Measurements from ENCODE around the gene ZNF575.
"Not testable (repeated sequence)": the region's sequence is repeated elsewhere in the genome, so short reads cannot be mapped to it uniquely, and the experiment has no call there.

The ZNF575 gene

DNA sequence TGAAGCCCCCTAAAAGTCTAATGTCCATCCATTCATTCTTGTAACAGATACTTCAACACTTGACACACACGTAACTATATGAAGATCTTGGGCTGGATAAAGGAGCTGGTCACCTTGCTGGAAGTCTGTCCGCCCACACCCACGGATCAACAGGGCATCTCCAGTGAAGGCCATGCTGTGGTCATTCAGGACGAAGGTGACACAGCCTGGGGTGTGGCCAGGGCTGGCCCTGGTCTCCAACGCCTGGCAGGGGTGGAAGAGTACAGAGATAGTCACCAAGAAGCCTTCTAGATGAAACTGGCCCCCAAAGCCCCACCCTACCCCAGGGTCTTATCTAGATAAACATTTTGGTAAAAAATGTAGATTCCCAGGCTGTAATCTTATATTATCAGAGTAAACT, 21.7 kb upstream of the ZNF575 start:
- no peak for DNase-seq

DNA sequence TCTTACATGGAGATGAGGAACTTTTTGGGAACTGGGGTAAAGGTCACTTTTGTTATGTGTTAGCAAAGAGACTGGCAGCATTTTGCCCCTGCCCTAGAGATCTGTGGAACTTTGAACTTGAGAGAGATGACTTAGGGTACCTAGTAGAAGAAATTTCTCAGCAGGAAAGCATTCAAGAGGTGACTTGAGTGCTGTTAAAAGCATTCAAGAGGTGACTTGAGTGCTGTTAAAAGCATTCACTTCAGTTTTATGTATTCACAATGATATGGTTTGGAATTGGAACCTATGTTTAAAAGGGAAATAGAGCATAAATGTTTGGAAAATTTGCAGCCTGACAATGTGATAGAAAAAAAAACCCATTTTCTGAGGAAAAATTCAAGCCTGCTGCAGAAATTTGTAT, 20.6 kb upstream of the ZNF575 start:
- DNase-seq: not testable (repeated sequence)

DNA sequence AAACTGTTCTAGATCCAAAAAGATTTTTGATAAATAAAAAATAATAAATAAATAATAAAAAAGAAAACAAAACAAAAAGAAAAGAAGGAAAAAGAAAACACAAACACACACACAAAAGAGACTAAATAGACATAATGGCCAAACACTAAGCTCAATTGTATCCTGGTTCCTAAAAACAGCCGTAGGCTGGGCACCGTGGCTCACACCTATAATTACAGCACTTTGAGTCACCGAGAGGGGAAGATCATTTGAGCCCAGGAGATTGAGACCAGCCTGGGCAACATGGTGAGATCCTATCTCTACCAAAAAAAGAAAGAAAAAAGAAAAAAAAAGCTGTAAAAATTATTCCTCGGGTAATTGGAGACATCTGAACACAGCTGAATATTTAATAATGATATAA, 14.9 kb upstream of the ZNF575 start:
- no peak for DNase-seq

DNA sequence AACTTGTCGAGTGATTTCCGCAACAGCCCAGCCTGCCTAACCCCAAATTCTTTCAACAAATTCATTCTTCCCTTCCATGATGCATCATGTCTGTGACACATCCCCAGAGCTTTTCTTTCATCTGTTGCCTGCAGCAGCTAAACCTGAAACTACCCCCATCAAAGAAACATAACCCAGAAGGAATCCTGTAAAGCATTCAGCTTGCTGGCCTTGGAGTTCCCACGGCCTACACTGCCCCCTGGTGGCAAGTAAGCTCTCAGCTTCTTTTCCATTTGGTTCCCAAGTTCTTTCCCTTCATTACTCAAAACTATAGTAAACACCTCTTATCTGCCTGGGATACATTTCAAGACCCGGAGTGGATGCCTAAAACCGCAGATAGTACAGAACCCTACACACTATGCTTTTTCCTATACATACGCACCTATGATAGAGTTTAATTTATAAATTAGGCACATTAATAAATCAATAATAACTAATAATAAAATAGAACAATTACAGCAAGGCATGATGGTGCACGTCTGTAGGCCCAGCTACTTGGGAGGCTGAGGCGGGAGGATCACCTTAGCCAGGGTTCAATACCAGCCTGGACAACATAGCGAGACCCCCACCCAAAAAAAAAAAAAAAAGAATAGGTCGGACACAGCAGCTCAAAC, 13.4 kb upstream of the ZNF575 start:
- DNase-seq: peak; percentile 95

GRCh38 chr19:43522929-43523328, 10.1 kb upstream of the ZNF575 start:
- DNase-seq: no peak

DNA sequence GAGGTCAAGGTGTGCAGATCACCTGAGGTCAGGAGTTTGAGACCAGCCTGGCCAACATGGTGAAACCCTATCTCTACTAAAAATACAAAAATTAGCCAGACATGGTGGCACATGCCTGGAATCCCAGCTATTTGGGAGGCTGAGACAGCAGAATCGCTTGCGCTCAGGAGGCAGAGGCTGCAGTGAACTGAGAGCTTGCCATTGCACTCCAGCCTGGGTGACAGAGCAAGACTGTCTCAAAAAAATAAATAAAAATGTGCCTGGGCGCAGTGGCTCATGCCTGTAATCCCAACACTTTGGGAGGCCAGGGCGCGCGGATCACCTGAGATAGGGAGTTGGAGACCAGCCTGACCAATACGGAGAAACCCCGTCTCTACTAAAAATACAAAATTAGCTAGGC, 9.3 kb upstream of the ZNF575 start:
- DNase-seq: not testable (repeated sequence)

DNA sequence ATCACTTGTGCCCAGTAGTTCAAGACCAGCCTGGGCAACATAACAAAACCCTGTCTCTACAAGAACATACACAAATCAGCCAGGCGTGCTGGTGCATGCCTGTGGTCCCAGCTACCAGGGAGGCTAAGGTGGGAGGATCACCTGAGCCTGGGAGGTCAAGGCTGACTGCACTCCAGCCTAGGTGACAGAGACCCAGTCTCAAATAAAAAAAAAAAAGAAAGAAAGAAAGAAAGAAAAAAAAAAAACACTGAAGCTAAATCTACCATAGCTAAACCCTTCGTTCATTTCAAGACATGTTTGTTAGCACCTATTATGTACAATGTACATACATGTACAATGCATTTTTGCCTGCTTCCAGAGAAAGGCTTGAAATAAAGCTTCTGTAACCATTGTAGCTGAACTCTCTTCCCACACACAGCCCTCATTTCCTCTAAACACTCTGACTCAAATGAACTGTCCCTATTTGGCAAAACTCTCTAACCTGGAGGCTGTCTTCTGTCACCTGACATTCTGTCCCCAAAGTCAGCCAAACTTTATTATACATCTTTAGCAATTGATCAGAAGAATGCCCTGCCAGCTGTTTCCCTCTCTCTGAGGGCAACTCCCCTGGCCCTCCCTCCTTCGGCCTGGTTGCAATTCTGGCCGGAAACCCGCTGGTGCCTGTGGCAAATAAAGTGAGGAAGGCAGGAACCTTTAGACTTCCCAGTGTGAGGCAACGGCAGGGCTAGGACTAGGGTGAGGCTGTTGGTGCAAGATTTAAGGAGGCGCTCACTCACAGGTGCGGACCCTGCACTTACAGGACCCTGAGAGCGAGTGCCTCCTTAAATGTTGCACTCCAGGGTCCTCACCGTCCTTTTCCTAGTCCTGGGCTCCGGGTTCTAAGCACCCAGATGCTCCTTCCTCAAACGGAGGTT, 7.8 kb upstream of the ZNF575 start:
- DNase-seq: peak; percentile 27

GRCh38 chr19:43525836-43526771, 6.9 kb upstream of the ZNF575 start:
- no peak for DNase-seq

- DNase-seq: peak; percentile 57
These were observed 5.8 kb upstream of the ZNF575 start, which contains the start of gene ETHE1 for GRCh38 chr19:43526884-43527859. ETHE1 (minus strand) TSS chr19:43527201; CDS start chr19:43527177, 24 bp downstream.

GRCh38 chr19:43527860-43528622, 4.9 kb upstream of the ZNF575 start:
- DNase-seq: no peak

DNA sequence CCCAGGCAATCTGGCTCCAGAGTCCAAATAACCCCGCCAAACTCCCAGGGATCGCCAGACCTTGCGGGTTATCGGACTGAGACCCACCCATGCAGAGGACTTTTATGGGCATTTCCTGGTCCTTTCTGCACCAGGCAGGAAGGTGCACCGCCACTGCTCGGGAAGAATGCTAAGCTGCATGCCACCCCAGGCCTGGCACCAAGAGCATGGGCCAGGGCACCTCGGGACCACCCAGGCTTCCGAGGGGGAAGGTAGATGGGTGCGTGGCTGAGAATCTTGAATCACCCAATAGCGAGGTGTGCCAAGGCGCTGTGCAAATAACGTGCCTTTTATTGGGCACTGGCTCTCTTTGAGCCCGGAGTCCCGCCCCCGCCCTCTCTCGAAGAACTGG, 422 bp upstream of the ZNF575 start:
- DNase-seq: no peak

DNA sequence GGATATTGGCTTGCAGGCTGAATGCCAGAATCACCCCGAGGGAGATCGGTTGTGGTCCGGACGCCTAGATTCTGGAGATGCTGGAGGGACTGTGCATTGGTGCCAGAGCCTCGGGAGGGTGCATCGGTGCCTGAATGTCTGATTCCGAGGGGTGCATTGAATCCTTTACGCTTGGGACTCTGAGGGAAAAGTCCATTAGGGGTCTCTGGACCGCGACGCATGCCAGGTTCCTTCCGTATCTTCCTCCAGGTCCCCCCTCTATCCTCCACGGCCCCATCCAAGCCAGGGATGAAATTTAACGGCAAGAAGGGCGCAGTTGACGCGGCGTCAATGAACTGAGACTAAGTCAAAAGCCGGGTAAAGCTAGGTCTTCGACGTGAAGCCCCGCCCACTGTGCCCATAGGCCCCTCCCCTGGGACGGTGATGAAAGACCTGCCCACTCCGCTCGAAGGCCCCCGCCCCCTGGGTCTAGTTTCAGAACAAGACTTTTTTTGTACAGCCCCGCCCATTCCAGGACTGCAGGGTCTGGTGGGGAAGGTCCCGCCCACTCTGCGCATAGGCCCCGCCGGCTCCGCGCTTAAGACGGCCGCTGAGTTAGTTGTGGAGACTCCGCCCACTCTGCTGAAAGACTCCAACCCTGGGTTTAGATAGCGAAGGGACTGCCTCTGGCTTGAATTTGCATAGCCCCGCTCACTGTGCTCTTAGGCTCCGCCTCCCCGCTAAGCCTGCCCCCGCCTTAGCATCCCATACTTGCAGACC, 737 bp downstream of the ZNF575 start:
- peak; percentile 100 for DNase-seq

- no peak for DNase-seq
These were observed 1.4 kb downstream of the ZNF575 start for GRCh38 chr19:43534305-43534815.

DNA sequence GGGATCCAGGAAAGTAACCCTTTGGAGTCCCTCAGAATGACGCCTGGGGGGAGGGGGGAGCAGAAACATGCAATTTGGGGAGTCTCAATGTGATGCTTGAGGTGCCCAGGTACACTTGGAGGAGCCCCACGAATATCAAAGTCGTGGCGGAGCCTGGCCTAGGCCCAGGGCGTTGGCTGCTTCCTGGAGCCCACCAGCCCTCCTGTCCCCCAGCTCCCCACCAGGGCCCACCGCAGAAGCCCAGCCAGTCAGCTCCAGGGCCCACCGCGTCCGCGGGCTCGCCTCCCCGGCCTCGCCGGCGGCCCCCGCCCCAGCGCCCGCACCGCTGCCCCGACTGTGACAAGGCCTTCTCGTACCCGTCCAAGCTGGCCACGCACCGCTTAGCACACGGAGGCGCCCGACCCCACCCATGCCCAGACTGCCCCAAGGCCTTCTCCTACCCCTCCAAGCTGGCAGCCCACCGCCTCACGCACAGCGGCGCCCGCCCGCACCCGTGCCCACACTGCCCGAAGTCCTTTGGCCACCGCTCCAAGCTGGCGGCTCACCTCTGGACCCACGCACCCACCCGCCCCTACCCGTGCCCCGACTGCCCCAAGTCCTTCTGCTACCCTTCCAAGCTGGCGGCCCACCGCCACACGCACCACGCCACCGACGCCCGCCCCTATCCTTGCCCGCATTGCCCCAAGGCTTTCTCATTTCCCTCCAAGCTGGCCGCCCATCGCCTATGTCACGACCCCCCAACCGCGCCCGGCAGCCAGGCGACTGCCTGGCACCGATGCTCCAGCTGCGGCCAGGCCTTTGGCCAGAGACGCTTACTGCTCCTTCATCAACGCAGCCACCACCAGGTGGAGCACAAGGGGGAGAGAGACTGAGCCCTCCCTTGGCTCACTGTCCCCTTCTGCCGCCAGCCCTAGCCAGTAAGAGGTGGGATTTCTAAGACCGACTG, 2.1 kb downstream of the ZNF575 start:
- DNase-seq: peak; percentile 46

GRCh38 chr19:43538922-43539321, 5.9 kb downstream of the ZNF575 start:
- DNase-seq: no peak

DNA sequence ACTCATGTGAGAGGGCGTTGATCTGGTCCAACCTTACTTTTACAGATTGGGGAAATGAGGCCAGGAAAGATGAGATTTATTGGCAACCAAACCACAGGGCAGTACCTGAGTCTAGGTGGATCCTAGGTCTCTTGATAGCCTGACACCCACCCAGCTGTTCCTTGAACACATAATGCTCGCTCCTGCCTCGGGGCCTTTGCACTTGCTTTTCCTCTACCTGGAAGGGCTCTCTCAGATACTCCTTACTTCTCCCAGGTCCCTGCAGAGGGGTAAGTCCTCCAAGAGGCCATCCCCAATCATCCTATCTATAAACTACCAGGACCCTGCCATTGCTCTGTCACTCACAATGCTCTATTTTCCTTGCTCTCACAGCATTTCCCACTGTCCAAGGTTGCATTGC, 7.4 kb downstream of the ZNF575 start:
- DNase-seq: no peak

GRCh38 chr19:43541920-43542650, 9.1 kb downstream of the ZNF575 start:
- DNase-seq: no peak

GRCh38 chr19:43544077-43544476, 11.1 kb downstream of the ZNF575 start:
- DNase-seq: no peak

Data from fibroblast of skin of abdomen (primary cell).